Activated T-cell treated with anti-CD3 and anti-CD28 coated beads, Interleukin-2, amount 50 U/mL, for 24 hours (primary cell): ENCODE results near the gene ADAM19.

Experiments used
- DNase-seq: peaks from one replicate; pipeline ENCODE4 v3.0.0-alpha.2; 2020
- H3K27ac Mint-ChIP-seq: 2 replicates; pipeline ENCODE4 v1.8.0; 2020; ENCODE audit warnings: mild to moderate bottlenecking, mixed read lengths
- H3K27me3 Mint-ChIP-seq: 2 replicates; pipeline ENCODE4 v1.8.0; 2020; ENCODE audit warnings: mixed read lengths
- H3K36me3 Mint-ChIP-seq: 2 replicates; pipeline ENCODE4 v1.8.0; 2020; ENCODE audit warnings: low read depth, mixed read lengths
- H3K4me1 Mint-ChIP-seq: 2 replicates; pipeline ENCODE4 v1.8.0; 2020; ENCODE audit warnings: low read depth, mixed read lengths
- H3K4me3 Mint-ChIP-seq: 2 replicates; pipeline ENCODE4 v1.8.0; 2020; ENCODE audit warnings: mild to moderate bottlenecking, moderate library complexity, mixed read lengths
- H3K9me3 Mint-ChIP-seq: 2 replicates; pipeline ENCODE4 v1.8.0; 2020; ENCODE audit warnings: mixed read lengths

ADAM19 gene

GRCh38 chr5:157459715-157460599 lies 115.6 kb downstream of the ADAM19 start, which contains the start of gene NIPAL4:
Gene NIPAL4, plus strand, starts transcription at chr5:157460213. Its CDS starts 108 bp downstream, at chr5:157460321.
- peak; percentile 72 for DNase-seq
- H3K4me1 Mint-ChIP-seq = peaks cover 37% of the 10 kb centered on the region
- no peaks in the 10 kb centered on the region for H3K9me3 Mint-ChIP-seq
- peaks cover 5% of the 10 kb centered on the region for H3K36me3 Mint-ChIP-seq
- peaks cover 44% of the 10 kb centered on the region for H3K27me3 Mint-ChIP-seq
- H3K27ac Mint-ChIP-seq = peak within 1 kb of the TSS; percentile 37
- H3K4me3 Mint-ChIP-seq = peak within 1 kb of the TSS; percentile 75

GRCh38 chr5:157458835-157459234 lies 116.7 kb downstream of the ADAM19 start:
- Mint-ChIP-seq H3K27me3 (peaks cover 44% of the 10 kb centered on the region), H3K4me3 (no peak overlapping the region), H3K27ac (no peak overlapping the region), H3K4me1 (peaks cover 26% of the 10 kb centered on the region), H3K9me3 (no peaks in the 10 kb centered on the region), H3K36me3 (peaks cover 5% of the 10 kb centered on the region)
- no peak for DNase-seq

- DNase-seq = no peak
- no peak overlapping the region for H3K4me3 Mint-ChIP-seq
- peaks cover 18% of the 10 kb centered on the region for H3K4me1 Mint-ChIP-seq
- H3K9me3 Mint-ChIP-seq = no peaks in the 10 kb centered on the region
- H3K36me3 Mint-ChIP-seq = no peaks in the 10 kb centered on the region
- H3K27me3 Mint-ChIP-seq = peaks cover 34% of the 10 kb centered on the region
- no peak overlapping the region for H3K27ac Mint-ChIP-seq
Measured at GRCh38 chr5:157457391-157457790, 118.2 kb downstream of the ADAM19 start.

GRCh38 chr5:157456301-157456700 lies 119.3 kb downstream of the ADAM19 start:
- DNase-seq = no peak
- Mint-ChIP-seq H3K27me3 (peaks cover 26% of the 10 kb centered on the region), H3K36me3 (no peaks in the 10 kb centered on the region), H3K4me3 (no peak overlapping the region), H3K27ac (no peak overlapping the region), H3K4me1 (peaks cover 13% of the 10 kb centered on the region), H3K9me3 (no peaks in the 10 kb centered on the region)

- DNase-seq = no peak
- no peak overlapping the region for H3K27ac Mint-ChIP-seq
Measured at GRCh38 chr5:157455057-157455456, 120.5 kb downstream of the ADAM19 start.

GRCh38 chr5:157454273-157454672 lies 121.3 kb downstream of the ADAM19 start:
- Mint-ChIP-seq H3K27ac (no peak overlapping the region), H3K27me3 (peaks cover 10% of the 10 kb centered on the region), H3K4me1 (peaks cover 1% of the 10 kb centered on the region), H3K4me3 (no peak overlapping the region), H3K36me3 (no peaks in the 10 kb centered on the region), H3K9me3 (no peaks in the 10 kb centered on the region)
- DNase-seq = no peak

More at GRCh38 chr5:157455057-157455456, 120.5 kb downstream of the ADAM19 start:
- no peaks in the 10 kb centered on the region for H3K9me3 Mint-ChIP-seq
- peaks cover 3% of the 10 kb centered on the region for H3K4me1 Mint-ChIP-seq
- H3K27me3 Mint-ChIP-seq = peaks cover 15% of the 10 kb centered on the region
- no peaks in the 10 kb centered on the region for H3K36me3 Mint-ChIP-seq
- no peak overlapping the region for H3K4me3 Mint-ChIP-seq

GRCh38 chr5:157451806-157452205 lies 123.8 kb downstream of the ADAM19 start:
- no peak overlapping the region for H3K4me3 Mint-ChIP-seq
- peaks cover 1% of the 10 kb centered on the region for H3K4me1 Mint-ChIP-seq

GRCh38 chr5:157450024-157450423 lies 125.6 kb downstream of the ADAM19 start:
- DNase-seq = no peak
- H3K9me3 Mint-ChIP-seq = no peaks in the 10 kb centered on the region
- no peaks in the 10 kb centered on the region for H3K36me3 Mint-ChIP-seq
- H3K27ac Mint-ChIP-seq = no peak overlapping the region
- no peaks in the 10 kb centered on the region for H3K27me3 Mint-ChIP-seq
- H3K4me3 Mint-ChIP-seq = no peak overlapping the region
- H3K4me1 Mint-ChIP-seq = no peaks in the 10 kb centered on the region

More at GRCh38 chr5:157451806-157452205, 123.8 kb downstream of the ADAM19 start:
- Mint-ChIP-seq H3K9me3 (no peaks in the 10 kb centered on the region), H3K27me3 (no peaks in the 10 kb centered on the region), H3K36me3 (no peaks in the 10 kb centered on the region), H3K27ac (no peak overlapping the region)
- no peak for DNase-seq

GRCh38 chr5:157449011-157449723 lies 126.4 kb downstream of the ADAM19 start:
- Mint-ChIP-seq H3K36me3 (no peaks in the 10 kb centered on the region), H3K4me3 (no peak overlapping the region), H3K27me3 (peaks cover 2% of the 10 kb centered on the region), H3K9me3 (no peaks in the 10 kb centered on the region), H3K27ac (no peak overlapping the region), H3K4me1 (no peaks in the 10 kb centered on the region)
- no peak for DNase-seq

- no peaks in the 10 kb centered on the region for H3K4me1 Mint-ChIP-seq
- DNase-seq = no peak
- H3K4me3 Mint-ChIP-seq = no peak overlapping the region
- H3K27me3 Mint-ChIP-seq = peaks cover 2% of the 10 kb centered on the region
- H3K9me3 Mint-ChIP-seq = no peaks in the 10 kb centered on the region
- no peak overlapping the region for H3K27ac Mint-ChIP-seq
- H3K36me3 Mint-ChIP-seq = no peaks in the 10 kb centered on the region
Measured at GRCh38 chr5:157447201-157447637, 128.4 kb downstream of the ADAM19 start.

GRCh38 chr5:157446412-157446935 lies 129.1 kb downstream of the ADAM19 start:
- Mint-ChIP-seq H3K36me3 (no peaks in the 10 kb centered on the region), H3K9me3 (no peaks in the 10 kb centered on the region), H3K27ac (no peak overlapping the region), H3K4me1 (no peaks in the 10 kb centered on the region), H3K4me3 (no peak overlapping the region), H3K27me3 (peaks cover 2% of the 10 kb centered on the region)
- DNase-seq = no peak

- H3K27me3 Mint-ChIP-seq = peaks cover 2% of the 10 kb centered on the region
- H3K4me1 Mint-ChIP-seq = no peaks in the 10 kb centered on the region
- H3K4me3 Mint-ChIP-seq = no peak overlapping the region
- H3K36me3 Mint-ChIP-seq = no peaks in the 10 kb centered on the region
- DNase-seq = no peak
- no peak overlapping the region for H3K27ac Mint-ChIP-seq
- H3K9me3 Mint-ChIP-seq = no peaks in the 10 kb centered on the region
Measured at GRCh38 chr5:157445745-157446411, 129.7 kb downstream of the ADAM19 start.

- H3K4me3 Mint-ChIP-seq = no peak overlapping the region
- H3K4me1 Mint-ChIP-seq = no peaks in the 10 kb centered on the region
- no peaks in the 10 kb centered on the region for H3K9me3 Mint-ChIP-seq
- H3K27ac Mint-ChIP-seq = no peak overlapping the region
- H3K36me3 Mint-ChIP-seq = no peaks in the 10 kb centered on the region
- no peak for DNase-seq
- peaks cover 2% of the 10 kb centered on the region for H3K27me3 Mint-ChIP-seq
Measured at GRCh38 chr5:157444224-157444623, 131.4 kb downstream of the ADAM19 start.

GRCh38 chr5:157443041-157443549 lies 132.5 kb downstream of the ADAM19 start:
- Mint-ChIP-seq H3K9me3 (no peaks in the 10 kb centered on the region), H3K4me3 (no peak overlapping the region), H3K36me3 (no peaks in the 10 kb centered on the region), H3K27me3 (peaks cover 2% of the 10 kb centered on the region), H3K27ac (no peak overlapping the region), H3K4me1 (no peaks in the 10 kb centered on the region)
- no peak for DNase-seq
